AML-193 (cell line): ENCODE measurements around the gene ST7.
"Not testable (repeated sequence)": the region's sequence is repeated elsewhere in the genome, so short reads cannot be mapped to it uniquely, and the experiment has no call there.

Experiments used
- DNase-seq, 2 experiments: peaks; one replicate each; lab custom pipeline; 2025; lab: John Stamatoyannopoulos, UW

ST7 gene

DNA sequence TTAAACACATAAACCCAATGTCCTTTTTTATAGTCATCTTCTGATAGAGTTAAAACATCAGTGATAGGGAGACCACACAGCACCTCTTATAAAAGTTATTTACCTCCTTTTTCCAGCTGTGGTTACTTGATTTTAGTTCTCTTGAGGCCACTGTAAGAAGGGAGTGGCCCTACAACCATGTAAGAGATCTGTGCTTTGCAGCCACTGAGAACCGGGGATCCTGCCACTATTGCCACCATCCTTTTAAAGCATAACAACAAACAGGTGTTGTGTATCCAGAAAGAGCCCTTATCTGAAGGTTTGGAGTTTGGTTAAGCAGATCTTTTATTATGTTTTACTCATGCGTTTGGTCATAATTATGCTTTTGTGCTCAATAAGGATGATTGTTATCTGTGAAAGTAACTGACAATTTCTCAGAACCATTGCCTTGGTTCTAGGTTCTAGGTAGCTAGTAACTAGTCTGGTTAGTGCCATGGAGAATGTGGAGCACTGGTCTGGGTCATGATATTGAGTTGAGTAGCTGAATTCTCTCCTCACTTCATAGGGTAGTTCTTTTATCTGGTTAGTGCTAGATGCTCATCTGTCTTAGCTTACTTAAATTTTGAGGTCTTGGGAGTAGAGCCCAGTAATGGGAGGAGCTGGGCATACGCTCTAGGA lies 56.5 kb downstream of the ST7 start:
- no peak for DNase-seq

GRCh38 chr7:117010375-117011133 lies 57.3 kb downstream of the ST7 start:
- DNase-seq: no peak

- no peak for DNase-seq
Measured at GRCh38 chr7:117011419-117012260, 58.3 kb downstream of the ST7 start.

DNA sequence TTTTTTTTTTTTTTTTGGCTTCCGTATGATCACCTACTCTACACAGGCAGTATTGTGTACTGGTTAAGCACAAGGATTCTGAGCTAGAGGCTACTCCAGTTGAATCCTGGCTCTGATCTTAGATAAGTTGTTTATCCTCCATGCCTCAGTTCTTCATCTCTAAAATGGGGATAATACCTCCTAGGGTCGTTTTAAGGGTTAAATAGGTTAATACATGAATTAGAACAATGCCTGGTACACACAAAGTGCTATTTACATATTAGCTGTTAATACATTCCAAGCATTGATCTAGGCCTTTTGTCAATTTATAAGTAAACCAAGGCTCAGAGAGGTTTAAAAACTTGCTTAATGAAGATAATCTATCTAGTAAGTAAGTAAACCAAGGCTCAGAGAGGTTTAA lies 59.0 kb downstream of the ST7 start:
- no peak for DNase-seq

DNA sequence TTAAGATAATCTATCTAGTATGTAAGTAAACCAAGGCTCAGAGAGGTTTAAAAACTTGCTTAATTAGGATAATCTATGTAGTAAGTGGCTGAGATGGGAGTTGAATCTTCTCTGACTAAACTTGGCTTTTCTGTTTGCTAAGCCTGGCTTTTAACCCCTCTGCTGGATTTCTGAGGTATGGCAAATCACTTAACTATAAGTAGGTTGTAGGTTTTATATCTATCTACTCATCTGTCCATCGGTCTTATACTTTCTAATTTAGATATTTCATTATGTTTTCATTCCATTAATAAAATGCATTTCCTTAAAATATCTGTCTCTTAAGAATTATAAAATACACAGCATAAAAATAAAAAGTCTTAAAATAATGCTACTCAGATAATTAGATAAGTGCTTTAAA lies 59.4 kb downstream of the ST7 start:
- DNase-seq: peak; percentile 56 to 63

- peak; percentile 15 to 58 for DNase-seq
Measured at GRCh38 chr7:117014099-117014656, 60.9 kb downstream of the ST7 start.

GRCh38 chr7:117014673-117015133 lies 61.4 kb downstream of the ST7 start:
- peak; percentile 71 to 79 for DNase-seq

GRCh38 chr7:117015258-117016184 lies 62.2 kb downstream of the ST7 start:
- no peak for DNase-seq

GRCh38 chr7:117017017-117017451 lies 63.7 kb downstream of the ST7 start:
- DNase-seq: no peak

DNA sequence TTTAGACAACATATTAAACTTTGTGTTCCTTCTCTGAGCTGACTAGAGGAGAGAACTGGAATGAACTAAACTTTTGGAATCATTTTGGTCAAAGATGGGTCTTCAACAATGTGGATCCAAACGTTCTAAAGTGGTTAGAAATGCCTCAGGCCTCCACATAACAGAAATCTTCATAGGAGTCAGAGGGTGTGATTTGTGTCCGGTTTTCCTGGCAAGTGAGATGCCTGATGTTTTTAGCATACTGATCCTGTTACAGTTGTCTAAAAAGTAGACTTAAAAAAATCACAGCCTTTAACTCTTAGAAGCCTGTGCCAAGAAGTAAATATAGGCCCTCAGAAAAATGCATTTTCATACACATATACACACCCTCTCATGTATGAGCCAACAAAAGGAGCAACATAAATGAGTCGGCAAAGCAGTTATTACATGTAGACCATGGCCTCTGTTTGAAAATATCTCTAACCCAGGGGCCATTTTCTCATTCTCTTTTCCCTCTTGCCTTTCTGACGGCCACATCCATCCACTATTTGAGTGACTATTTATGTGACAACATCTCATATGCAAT lies 64.5 kb downstream of the ST7 start:
- DNase-seq: no peak

GRCh38 chr7:117018713-117019112 lies 65.4 kb downstream of the ST7 start:
- DNase-seq: no peak

DNA sequence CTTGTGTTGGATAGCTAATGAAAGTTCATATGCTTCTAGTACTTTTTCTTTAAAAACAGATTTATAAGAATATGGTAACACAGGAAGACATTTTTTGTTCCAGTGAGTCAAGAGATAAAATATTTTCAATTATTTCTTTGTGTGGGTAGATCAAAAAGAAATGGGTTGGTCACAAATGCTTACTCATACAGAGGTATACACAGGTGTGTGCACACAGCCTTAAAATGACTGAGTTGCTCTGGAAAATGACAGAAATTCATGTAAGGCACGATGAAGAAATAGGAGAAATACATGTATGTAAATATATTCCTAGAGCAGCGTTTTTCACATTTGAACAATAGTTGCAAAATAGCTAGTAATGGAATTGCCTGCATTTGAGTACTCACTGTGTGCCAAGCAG lies 66.0 kb downstream of the ST7 start:
- no peak for DNase-seq

GRCh38 chr7:117019786-117020590 lies 66.7 kb downstream of the ST7 start:
- no peak for DNase-seq

DNA sequence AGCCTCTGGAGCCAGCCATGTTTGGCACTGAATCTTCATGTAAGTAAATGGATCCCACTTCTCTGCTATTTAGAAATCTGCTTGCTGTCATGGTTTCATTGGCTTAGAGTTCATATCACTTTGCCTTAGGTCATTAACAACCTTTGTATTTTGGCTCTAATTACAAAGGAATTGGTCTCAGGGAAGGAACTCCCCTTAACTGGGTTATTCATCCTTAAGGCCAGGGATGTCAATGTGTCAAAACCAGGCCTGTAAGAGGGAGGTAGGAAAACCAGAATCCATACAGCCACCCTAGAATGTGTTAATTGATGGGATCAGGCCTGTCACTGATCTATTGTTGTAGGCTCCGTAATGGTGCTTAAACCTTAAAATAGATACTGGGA lies 67.3 kb downstream of the ST7 start:
- no peak for DNase-seq

GRCh38 chr7:117021366-117021765 lies 68.1 kb downstream of the ST7 start:
- no peak for DNase-seq

DNA sequence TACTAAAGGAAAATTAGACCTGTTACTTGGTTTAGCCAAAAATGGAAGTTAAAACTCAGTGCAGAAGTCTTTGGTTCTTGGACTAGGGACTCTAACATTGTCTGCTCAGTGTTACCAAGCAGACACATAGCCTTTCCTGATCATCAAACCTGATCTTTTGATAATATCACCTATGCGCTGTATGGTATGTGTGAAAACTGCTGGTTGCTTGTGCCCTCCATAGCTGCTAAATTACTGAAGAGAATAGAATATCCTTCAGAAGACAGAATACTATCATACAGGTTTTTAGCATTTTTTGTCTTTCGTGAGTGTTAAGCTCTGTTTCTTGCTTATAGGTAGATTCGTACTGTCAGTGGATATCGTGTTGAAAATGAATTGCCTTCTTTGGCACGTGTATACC lies 68.7 kb downstream of the ST7 start:
- no peak for DNase-seq

- no peak for DNase-seq
Measured at GRCh38 chr7:117023325-117023854, 70.1 kb downstream of the ST7 start.

GRCh38 chr7:117024811-117025210 lies 71.5 kb downstream of the ST7 start:
- no peak for DNase-seq

DNA sequence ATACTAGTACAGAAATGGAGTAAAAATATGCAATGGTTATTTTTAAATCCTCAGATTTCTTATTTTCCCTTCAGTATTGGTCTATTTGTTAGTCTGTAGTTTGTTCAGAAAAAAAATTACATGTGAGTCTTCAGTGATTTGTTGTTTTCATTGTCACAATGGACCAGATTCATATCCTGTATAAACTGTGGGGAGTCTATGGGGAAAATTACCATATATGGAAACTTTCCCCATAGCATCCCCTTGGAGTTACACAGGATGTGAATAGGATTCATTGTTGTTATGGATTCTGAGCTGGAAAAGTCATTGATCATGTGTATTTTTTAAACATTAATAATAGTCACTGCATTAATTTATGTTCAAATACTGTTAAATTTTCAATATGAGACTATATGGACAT lies 72.6 kb downstream of the ST7 start:
- DNase-seq: no peak

- not testable (repeated sequence) for DNase-seq
Measured at GRCh38 chr7:117030346-117030745, 77.0 kb downstream of the ST7 start.
